Posterior cingulate gyrus (tissue), 11 donors: Measurements from ENCODE around the gene C13orf46.
"Not testable (repeated sequence)": the region's sequence is repeated elsewhere in the genome, so short reads cannot be mapped to it uniquely, and the experiment has no call there.

ENCODE experiments used
- DNase-seq, 10 donors: peaks; one replicate each; pipeline versions ENCODE4 v3.0.0 to v3.0.0-alpha.2; 2020 to 2021; ENCODE audit warnings: mixed read lengths in 3 of 10
- intact Hi-C: fragments of 100-400 bp; cut with DNase I; formaldehyde crosslinking; loops from one replicate; pipeline ENCODE4 v1.15.1; 2023

Gene C13orf46

DNA sequence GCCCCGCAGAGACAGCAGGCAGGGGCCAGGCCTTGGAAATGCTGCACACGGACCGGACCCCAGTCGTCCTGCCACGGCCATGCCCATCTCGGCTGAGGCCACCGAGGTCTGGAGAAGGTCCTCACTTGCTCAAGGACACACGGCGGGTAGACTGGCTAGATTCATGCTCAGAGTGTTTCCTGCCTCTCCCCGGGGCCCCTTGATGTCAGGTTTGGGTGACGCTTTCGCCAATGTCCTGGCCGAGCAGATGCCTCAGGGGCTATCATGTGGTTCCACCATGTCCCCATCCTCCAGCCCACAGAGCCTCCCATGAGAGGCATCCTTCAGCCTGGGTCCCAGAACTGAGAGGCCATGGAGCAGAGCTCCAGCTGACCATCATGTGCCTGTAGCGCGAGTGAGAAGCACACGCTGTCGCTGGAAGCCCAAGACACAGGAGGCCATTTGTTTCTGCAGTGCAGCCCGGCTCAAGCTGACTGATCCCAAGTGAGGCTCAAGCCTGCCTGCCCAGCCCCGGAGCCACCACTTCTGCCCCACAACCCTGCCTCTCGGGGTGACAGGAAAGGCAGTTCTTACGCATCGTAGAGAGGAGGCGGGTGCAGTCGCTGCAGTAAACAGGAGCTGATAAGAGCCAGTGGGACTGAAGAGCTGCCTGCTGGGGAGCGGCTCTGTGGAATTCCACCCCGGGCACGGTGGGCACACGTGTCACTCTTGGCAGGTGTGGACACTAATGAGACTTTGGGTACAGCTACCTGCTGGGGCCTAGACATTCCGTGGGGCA is 56.1 kb downstream of the C13orf46 start:
- DNase-seq = no peak

DNA sequence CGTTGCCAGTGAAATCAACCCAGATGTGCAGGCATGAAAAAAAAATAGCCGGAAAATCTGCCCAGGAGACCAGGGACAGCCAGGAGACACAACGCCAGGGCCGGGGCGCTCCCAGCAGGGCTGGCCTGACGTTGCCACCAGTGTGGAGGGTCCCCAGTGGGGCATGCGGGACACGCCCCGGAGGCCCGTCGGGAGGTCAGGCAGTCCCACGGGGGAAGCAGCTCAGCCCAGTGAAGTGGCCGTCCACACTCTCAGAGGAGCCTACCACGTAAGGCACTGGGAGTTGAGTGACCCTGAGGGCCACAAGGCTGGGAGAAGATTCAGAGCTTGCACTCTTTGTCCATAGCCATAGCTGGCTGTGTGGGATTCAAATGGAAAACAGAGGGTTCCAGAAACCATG is 56.8 kb downstream of the C13orf46 start:
- no peak for DNase-seq
- intact Hi-C loops = no loop called here

More for the DNA sequence above, 56.1 kb downstream of the C13orf46 start:
- intact Hi-C loops = no loop called here

DNA sequence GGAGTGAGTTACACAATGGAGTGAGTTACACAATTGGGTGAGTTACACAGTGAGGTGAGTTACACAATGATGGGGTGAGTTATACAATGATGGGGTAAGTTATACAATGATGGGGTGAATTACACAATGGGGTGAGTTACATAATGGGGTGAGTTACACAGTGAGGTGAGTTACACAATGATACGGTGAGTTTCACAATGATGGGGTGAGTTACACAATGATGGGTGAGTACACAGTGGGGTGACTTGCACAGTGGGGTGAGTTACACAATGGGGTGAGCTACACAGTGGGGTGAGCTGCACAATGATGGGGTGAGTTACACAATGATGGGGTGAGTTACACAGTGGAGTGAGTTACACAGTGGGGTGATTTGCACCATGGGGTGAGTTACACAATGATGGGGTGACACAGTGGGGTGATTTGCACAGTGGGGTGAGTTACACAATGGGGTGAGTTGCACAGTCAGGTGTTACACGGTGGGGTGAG is 57.5 kb downstream of the C13orf46 start:
- intact Hi-C loops = no loop called here
- DNase-seq = no peak

DNA sequence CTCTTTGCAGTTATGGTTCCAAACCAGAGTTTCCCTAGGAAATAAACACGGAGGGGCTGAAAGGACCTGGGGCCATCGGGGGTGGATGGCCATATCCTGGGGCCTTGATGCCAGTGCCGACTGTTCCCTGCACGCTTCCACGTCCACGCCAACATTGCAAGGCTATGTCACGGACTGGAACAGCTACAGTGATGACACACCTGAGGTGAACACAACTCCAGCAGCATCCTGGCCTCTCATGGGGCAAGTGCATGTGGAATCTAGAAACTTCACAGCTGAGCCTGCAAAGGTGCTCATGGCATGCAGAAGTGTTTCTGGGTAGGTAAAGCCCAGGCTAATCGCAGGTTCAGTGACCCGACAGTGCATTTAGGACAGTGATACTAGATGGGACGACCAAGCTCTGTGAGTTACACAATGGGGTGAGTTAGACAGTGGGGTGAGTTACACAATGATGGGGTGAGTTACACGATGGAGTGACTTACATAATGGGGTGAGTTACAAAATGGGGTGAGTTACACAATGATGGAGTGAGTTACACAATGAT is 58.0 kb downstream of the C13orf46 start:
- no peak for DNase-seq
- intact Hi-C loops = no loop called here

- intact Hi-C loops = no loop called here
- DNase-seq = no peak
These were observed 58.7 kb downstream of the C13orf46 start for GRCh38 chr13:113915012-113915763.

- DNase-seq = no peak
These were observed 59.4 kb downstream of the C13orf46 start for GRCh38 chr13:113914333-113915011.

DNA sequence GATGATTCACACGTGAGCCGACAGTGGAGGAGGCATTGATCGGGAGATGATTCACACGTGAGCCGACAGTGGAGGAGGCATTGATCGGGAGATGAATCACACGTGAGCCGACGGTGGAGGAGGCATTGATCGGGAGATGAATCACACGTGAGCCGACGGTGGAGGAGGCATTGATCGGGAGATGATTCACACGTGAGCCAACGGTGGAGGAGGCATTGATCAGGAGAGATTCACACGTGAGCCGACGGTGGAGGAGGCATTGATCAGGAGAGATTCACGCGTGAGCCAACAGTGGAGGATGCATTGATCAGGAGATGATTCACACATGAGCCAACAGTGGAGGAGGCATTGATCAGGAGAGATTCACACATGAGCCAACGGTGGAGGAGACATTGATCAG is 60.0 kb downstream of the C13orf46 start:
- DNase-seq, intact Hi-C loops: not testable (repeated sequence)

More at GRCh38 chr13:113914333-113915011, 59.4 kb downstream of the C13orf46 start:
- intact Hi-C loops = no loop called here

GRCh38 chr13:113913408-113913807 is 60.5 kb downstream of the C13orf46 start:
- DNase-seq, intact Hi-C loops: not testable (repeated sequence)

- intact Hi-C loops = no loop called here
- no peak for DNase-seq
These were observed 61.3 kb downstream of the C13orf46 start for GRCh38 chr13:113912596-113912995.

DNA sequence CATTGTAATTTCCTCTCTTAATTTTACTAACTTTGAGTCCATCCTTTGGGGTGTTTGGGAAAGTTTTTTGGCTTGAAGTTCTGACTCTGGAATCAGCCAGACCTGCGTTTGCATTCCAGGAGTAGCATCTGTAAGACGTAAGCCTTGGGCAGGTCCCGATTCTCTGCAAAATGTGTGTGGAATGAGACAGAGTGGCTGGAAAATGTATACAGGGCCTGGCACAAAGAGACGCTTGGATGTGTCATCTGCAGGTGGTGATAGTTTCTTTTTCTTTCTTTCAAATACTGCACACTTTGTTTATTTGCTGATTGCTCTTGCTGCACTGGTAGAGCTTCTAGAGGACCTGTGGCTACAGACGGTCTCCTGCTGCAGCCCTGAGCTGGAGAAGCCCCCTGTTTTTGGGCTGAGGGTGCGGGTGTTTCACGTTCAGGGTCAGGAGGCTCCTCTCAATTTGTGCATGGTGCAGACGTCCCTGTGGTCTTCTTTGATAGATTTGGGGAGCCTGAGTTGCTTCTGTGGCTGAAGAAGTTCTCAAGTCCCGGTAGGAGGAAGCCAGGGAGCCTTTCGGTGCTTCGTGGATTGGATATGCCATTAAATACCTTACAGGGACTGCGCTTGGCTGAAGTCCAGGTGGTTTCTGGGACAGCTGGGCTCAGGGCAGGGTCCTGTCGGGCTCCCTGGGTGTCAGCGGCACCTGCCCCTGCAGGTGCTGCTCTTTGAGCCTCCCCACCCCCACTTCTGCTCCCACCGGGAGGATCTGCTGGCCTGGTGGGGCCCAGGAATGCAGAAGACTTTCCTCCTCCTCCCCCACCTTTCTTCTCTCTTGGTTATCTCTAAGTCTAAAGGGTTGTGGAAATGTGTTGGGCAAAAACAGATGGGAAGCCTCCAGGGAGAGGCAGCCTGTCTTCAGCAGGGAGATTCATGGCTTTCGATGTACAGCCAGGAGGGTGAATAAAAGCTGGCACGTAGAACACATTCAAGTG is 66.0 kb downstream of the C13orf46 start:
- peak in 1 of 10 donors; percentile 78 for DNase-seq
- intact Hi-C loops = loop anchor here (10.0 kb wide), 1 partner anchor 93 kb away; no protein-coding TSS in a partner anchor

- intact Hi-C loops = loop anchor here (10.0 kb wide), 1 partner anchor 92 kb away; no protein-coding TSS in a partner anchor
- peak in 3 of 10 donors; percentile 39 to 86 (median 53) for DNase-seq
These were observed 67.3 kb downstream of the C13orf46 start for GRCh38 chr13:113906571-113906970.

DNA sequence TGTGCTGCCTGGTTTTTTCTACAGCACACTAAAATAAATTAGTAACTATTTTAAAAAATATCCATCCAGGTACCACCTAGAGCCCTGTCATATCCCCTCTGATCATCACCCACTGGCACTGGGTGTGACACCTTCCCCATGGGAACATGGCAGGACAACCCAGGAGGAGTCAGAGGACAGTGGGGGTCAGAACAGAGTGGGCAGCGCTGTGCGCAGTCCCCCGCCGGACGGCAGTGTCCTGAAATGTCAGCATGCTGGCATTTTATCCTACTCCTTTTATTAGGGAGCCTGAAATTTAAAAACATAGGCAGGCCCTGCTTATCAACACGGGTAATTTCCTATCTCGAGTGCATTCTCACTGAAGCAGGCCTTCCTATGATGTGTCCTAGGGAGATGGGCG is 67.9 kb downstream of the C13orf46 start:
- DNase-seq = peak in 1 of 10 donors; percentile 30
- intact Hi-C loops = loop anchor here (10.0 kb wide), 1 partner anchor 91 kb away; no protein-coding TSS in a partner anchor

GRCh38 chr13:113905018-113905417 is 68.9 kb downstream of the C13orf46 start:
- intact Hi-C loops = loop anchor here (10.0 kb wide), 1 partner anchor 90 kb away; no protein-coding TSS in a partner anchor

GRCh38 chr13:113904411-113904810 is 69.5 kb downstream of the C13orf46 start:
- peak in 5 of 10 donors; percentile 44 to 94 (median 60) for DNase-seq
- intact Hi-C loops = loop anchor here (10.0 kb wide), 1 partner anchor 90 kb away; no protein-coding TSS in a partner anchor

More at GRCh38 chr13:113905018-113905417, 68.9 kb downstream of the C13orf46 start:
- peak in 1 of 10 donors; percentile 55 for DNase-seq

GRCh38 chr13:113903912-113904311 is 70.0 kb downstream of the C13orf46 start:
- intact Hi-C loops = loop anchor here (10.0 kb wide), 1 partner anchor 89 kb away; no protein-coding TSS in a partner anchor
- no peak for DNase-seq
